Type B pancreatic cell (in vitro differentiated cells): ENCODE measurements around the gene CHD2. TPM values are rescaled to one million over a fixed set of nuclear protein-coding genes. Genes with fewer than 3 reads are reported as not detected.

Experiments used
- DNase-seq: peaks from one replicate; pipeline ENCODE4 v3.0.0; 2021; ENCODE audit warnings: mixed read lengths; ENCODE audit not compliant: unreplicated experiment; ENCODE audit errors: extremely low spot score
- H3K27ac Mint-ChIP-seq: 2 replicates; pipeline ENCODE4 v1.8.0; 2021; ENCODE audit warnings: mild to moderate bottlenecking, mixed read lengths
- H3K27me3 Mint-ChIP-seq: 2 replicates; pipeline ENCODE4 v1.8.0; 2021; ENCODE audit warnings: mixed read lengths
- H3K36me3 Mint-ChIP-seq: 2 replicates; pipeline ENCODE4 v1.8.0; 2021; ENCODE audit warnings: mixed read lengths
- H3K4me1 Mint-ChIP-seq: one replicate; pipeline ENCODE4 v1.8.0; 2021; ENCODE audit warnings: mixed read lengths; ENCODE audit not compliant: unreplicated experiment
- H3K4me3 Mint-ChIP-seq: 2 replicates; pipeline ENCODE4 v1.8.0; 2021; ENCODE audit warnings: mild to moderate bottlenecking, mixed read lengths
- H3K9me3 Mint-ChIP-seq: 2 replicates; pipeline ENCODE4 v1.8.0; 2021; ENCODE audit warnings: mixed read lengths
- total RNA-seq: library from RNA; stranded (reverse); gene quantifications from 2 replicates; pipeline ENCODE4 v1.2.1, GENCODE V29; 2021; ENCODE audit warnings: low replicate concordance
- TF ChIP-seq, protein P1 (sequence below): fragments of 200-600 bp; sonication (generic); conservative IDR thresholded peaks from 2 replicates; pipeline ENCODE4 v1.5.0; 2021; ENCODE audit warnings: antibody characterized with exemption, mild to moderate bottlenecking

The CHD2 gene
- total RNA-seq, 1 donor from 2014 or later = 135 TPM

DNA sequence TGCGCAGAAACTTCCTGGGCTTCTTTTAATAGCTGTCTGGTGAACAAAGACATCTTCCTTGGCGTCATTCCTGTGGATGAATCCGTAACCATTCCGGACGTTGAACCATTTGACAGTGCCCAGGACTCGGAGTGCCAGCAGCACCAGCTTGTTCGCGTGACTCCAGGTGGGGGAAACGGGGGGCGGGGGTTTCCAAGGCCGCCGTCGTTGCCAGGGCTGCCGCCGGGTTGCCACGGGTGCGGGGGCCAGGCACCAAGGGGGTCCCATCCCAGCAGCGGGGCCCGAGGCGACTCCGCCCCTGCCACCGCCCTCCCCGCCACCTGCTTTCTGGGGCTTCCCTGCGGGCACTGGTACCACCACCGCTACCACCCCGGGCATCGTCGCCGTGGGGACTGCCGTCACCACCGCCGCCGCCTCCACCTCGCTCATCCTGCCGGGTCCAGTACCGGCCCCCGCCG lies 166.1 kb downstream of the CHD2 start:
- Mint-ChIP-seq H3K27ac (no peak overlapping the region), H3K27me3 (no peaks in the 10 kb centered on the region), H3K4me1 (peaks cover 63% of the 10 kb centered on the region), H3K36me3 (peaks cover 19% of the 10 kb centered on the region), H3K9me3 (no peaks in the 10 kb centered on the region), H3K4me3 (no peak overlapping the region)
- TF ChIP-seq, protein P1, sequence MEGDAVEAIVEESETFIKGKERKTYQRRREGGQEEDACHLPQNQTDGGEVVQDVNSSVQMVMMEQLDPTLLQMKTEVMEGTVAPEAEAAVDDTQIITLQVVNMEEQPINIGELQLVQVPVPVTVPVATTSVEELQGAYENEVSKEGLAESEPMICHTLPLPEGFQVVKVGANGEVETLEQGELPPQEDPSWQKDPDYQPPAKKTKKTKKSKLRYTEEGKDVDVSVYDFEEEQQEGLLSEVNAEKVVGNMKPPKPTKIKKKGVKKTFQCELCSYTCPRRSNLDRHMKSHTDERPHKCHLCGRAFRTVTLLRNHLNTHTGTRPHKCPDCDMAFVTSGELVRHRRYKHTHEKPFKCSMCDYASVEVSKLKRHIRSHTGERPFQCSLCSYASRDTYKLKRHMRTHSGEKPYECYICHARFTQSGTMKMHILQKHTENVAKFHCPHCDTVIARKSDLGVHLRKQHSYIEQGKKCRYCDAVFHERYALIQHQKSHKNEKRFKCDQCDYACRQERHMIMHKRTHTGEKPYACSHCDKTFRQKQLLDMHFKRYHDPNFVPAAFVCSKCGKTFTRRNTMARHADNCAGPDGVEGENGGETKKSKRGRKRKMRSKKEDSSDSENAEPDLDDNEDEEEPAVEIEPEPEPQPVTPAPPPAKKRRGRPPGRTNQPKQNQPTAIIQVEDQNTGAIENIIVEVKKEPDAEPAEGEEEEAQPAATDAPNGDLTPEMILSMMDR = no peak
- no peak for DNase-seq

DNA sequence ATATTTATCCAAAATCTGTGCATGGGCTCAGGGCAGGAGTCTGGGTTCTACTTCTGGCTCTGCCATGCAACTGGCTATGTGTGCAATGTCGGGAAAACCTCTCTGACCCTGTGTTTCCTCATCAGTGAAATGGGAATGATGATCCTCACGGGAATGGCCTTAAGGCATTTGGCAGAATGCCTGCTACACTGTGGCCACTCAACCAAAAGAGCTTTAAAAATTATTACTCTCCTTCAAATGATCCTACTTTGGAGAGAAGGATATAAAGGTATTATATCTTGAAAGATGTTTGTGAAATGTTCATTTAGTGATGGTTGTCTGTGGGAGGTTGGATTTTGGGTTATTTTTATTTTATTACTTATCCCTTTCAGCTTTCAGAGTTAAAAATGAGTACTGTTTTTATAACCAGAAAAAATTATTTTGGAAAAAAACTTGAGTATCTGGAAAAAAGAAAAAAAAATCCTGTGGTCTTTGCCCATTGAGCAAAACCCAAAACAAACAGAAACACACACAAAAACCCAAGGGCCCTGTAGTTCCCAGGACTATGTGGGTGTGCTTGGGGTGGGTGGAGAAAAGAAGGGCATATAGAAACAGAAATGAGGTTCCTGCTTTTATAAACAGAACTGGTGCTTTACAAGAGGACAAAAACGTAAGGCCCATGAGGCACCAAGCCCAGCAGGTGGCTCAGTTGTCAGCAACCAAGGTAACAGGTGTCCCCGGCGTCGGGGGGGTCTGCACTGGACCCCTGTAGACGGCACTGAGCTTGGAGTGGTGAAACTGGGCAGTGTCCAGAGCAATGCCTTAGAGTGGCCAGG lies 166.9 kb downstream of the CHD2 start:
- no peak for DNase-seq
- Mint-ChIP-seq H3K27me3 (no peaks in the 10 kb centered on the region), H3K9me3 (no peaks in the 10 kb centered on the region), H3K36me3 (peaks cover 19% of the 10 kb centered on the region), H3K4me3 (peak overlapping the region; percentile 31), H3K4me1 (peaks cover 61% of the 10 kb centered on the region), H3K27ac (no peak overlapping the region)
- TF ChIP-seq, protein P1 = no peak

GRCh38 chr15:93067649-93068085 lies 167.5 kb downstream of the CHD2 start:
- no peak overlapping the region for H3K27ac Mint-ChIP-seq
- no peaks in the 10 kb centered on the region for H3K27me3 Mint-ChIP-seq
- H3K4me1 Mint-ChIP-seq = peaks cover 58% of the 10 kb centered on the region
- no peak for DNase-seq
- H3K9me3 Mint-ChIP-seq = no peaks in the 10 kb centered on the region
- TF ChIP-seq, protein P1 = no peak
- H3K36me3 Mint-ChIP-seq = peaks cover 19% of the 10 kb centered on the region
- peak overlapping the region; percentile 17 for H3K4me3 Mint-ChIP-seq

DNA sequence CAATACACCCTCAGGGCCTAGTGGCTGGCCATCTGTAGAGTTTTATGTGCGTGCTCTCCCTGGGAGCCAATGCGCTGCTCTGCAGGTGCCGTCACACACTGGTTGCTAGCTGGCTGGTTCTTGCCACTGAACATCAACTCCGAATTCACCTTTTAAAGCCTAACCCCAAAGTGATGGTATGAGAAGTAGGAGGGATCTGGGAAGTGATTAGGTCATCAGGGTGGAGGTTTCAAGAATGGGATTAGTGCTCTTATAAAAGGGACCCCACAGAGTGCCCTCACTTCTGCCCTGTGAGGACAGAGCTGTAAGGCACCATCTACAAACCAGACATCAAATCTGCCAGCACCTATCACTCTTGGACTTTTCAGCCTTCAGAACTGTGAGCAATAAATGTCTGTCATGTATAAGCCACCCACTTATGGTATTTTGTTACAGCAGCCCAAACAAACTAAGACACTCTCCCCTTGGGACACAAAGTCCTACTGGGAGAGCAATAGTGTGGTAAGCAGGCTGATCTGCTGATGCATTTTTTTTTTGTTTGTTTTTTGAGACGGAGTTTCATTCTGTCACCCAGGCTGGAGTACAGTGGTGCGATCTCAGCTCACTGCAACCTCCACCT lies 168.6 kb downstream of the CHD2 start:
- no peak overlapping the region for H3K27ac Mint-ChIP-seq
- no peak for DNase-seq
- H3K27me3 Mint-ChIP-seq = no peaks in the 10 kb centered on the region

DNA sequence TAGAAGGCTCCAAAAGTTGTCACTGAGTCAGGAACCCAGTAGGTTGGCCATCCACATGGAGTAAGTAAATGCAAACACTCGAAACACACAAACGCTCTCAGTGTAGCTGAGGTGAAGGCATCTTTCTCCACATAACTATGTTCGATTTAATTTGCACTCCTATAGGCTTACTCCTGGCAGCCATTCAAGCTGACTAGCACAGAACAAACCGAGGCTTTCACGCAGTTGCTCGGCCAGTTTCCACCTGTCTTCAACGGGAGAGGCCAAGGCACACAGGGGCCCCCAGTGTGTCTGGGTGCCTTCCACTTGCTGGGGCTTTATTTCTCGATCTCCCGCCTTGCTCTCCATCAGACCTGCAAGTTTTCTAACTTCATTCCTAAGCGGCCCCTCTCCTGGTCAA lies 170.0 kb downstream of the CHD2 start:
- peaks cover 10% of the 10 kb centered on the region for H3K27me3 Mint-ChIP-seq
- H3K4me1 Mint-ChIP-seq = peaks cover 58% of the 10 kb centered on the region
- TF ChIP-seq, protein P1 = no peak
- DNase-seq = no peak
- no peaks in the 10 kb centered on the region for H3K9me3 Mint-ChIP-seq
- peak overlapping the region; percentile 97 for H3K4me3 Mint-ChIP-seq
- peaks cover 18% of the 10 kb centered on the region for H3K36me3 Mint-ChIP-seq
- H3K27ac Mint-ChIP-seq = peak overlapping the region; percentile 90

More for the DNA sequence above, 168.6 kb downstream of the CHD2 start:
- Mint-ChIP-seq H3K4me3 (peak overlapping the region; percentile 77), H3K36me3 (peaks cover 19% of the 10 kb centered on the region), H3K4me1 (peaks cover 55% of the 10 kb centered on the region), H3K9me3 (no peaks in the 10 kb centered on the region)
- TF ChIP-seq, protein P1 = no peak
